ENCODE measurements around the gene AHCYL2.

DNA sequence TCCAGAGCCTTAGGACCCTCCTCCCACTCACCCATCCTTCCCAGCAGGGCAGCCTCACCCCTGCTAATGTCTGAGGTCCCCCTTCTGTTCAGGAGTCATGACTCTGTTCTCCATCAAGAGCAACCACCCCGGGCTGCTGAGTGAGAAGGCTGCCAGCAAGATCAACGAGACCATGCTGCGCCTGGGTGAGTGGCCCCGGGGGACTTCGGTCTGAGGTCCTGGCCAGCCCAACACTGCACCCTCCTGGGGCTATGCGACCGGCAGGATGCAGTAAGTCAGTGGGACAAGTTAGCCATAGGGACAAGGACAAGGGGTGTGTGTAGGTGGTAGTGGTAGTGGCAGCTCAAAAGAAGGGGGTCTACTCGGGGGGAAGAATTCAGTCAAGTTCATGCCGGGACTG, 16.2 kb upstream of the AHCYL2 start:
- TF ChIP-seq EZH2 (IDR thresholded peaks at IDR 0.05; ENCODE audit: borderline replicate concordance, low read depth, low read length, severe bottlenecking) (no peak), POLR2A (IDR thresholded peaks at IDR 0.05; ENCODE audit: low read depth, low read length) (no peak), MYC (IDR thresholded peaks at IDR 0.05; ENCODE audit: low read depth, low read length) (no peak)
- TF ChIP-seq, protein P1, sequence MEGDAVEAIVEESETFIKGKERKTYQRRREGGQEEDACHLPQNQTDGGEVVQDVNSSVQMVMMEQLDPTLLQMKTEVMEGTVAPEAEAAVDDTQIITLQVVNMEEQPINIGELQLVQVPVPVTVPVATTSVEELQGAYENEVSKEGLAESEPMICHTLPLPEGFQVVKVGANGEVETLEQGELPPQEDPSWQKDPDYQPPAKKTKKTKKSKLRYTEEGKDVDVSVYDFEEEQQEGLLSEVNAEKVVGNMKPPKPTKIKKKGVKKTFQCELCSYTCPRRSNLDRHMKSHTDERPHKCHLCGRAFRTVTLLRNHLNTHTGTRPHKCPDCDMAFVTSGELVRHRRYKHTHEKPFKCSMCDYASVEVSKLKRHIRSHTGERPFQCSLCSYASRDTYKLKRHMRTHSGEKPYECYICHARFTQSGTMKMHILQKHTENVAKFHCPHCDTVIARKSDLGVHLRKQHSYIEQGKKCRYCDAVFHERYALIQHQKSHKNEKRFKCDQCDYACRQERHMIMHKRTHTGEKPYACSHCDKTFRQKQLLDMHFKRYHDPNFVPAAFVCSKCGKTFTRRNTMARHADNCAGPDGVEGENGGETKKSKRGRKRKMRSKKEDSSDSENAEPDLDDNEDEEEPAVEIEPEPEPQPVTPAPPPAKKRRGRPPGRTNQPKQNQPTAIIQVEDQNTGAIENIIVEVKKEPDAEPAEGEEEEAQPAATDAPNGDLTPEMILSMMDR (IDR thresholded peaks at IDR 0.05; ENCODE audit: extremely low read depth in 1 of 2, insufficient read depth in 1 of 2, low read depth in 1 of 2, low read length in 2 of 2), result no peak
- TF ChIP-seq, protein P2, sequence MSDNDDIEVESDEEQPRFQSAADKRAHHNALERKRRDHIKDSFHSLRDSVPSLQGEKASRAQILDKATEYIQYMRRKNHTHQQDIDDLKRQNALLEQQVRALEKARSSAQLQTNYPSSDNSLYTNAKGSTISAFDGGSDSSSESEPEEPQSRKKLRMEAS (IDR thresholded peaks at IDR 0.05; ENCODE audit: insufficient read depth, insufficient read length), result no peak
